Endodermal cell (in vitro differentiated cells): ENCODE data around the gene HEATR3. TPM values are rescaled to one million over a fixed set of nuclear protein-coding genes. Genes with fewer than 3 reads are reported as not detected.
A peak's percentile ranks its signal among the peaks of the same experiment; 100 is the strongest.

Experiments
- DNase-seq: peaks from one replicate; pipeline ENCODE4 v3.0.0-alpha.2; 2017
- H3K27ac ChIP-seq: 2 replicates; pipeline ENCODE4 v1.5.1; 2013; ENCODE audit warnings: mild to moderate bottlenecking, low read depth, low read length, moderate library complexity
- H3K27me3 ChIP-seq: 2 replicates; pipeline ENCODE4 v1.6.1; 2013; ENCODE audit warnings: mild to moderate bottlenecking, low read length, moderate library complexity; ENCODE audit not compliant: insufficient read depth, control insufficient read depth, poor library complexity, severe bottlenecking
- H3K36me3 ChIP-seq: 2 replicates; pipeline ENCODE4 v1.7.0; 2013; ENCODE audit warnings: mild to moderate bottlenecking, low read length, moderate library complexity; ENCODE audit not compliant: control insufficient read depth, insufficient read depth
- H3K4me1 ChIP-seq: one replicate; pipeline ENCODE4 v1.7.0; 2013; ENCODE audit warnings: low read length; ENCODE audit not compliant: control insufficient read depth, insufficient read depth
- H3K4me3 ChIP-seq: 2 replicates; pipeline ENCODE4 v1.5.1; 2013; ENCODE audit warnings: mild to moderate bottlenecking, low read length, moderate library complexity
- H3K9ac ChIP-seq: 2 replicates; pipeline ENCODE4 v1.6.1; 2013; ENCODE audit warnings: mild to moderate bottlenecking, low read length, moderate library complexity; ENCODE audit not compliant: poor library complexity, severe bottlenecking; ENCODE audit errors: extremely low read depth
- H3K9me3 ChIP-seq: 2 replicates; pipeline ENCODE4 v1.6.1; 2013; ENCODE audit warnings: mild to moderate bottlenecking, low read length, moderate library complexity; ENCODE audit not compliant: control insufficient read depth
- H3K27ac Mint-ChIP-seq: 2 replicates; pipeline ENCODE4 v1.8.0; 2020; ENCODE audit warnings: mixed read lengths
- H3K27me3 Mint-ChIP-seq: 2 replicates; pipeline ENCODE4 v1.8.0; 2021; ENCODE audit warnings: mild to moderate bottlenecking, mixed read lengths; ENCODE audit not compliant: insufficient read depth
- H3K36me3 Mint-ChIP-seq: 2 replicates; pipeline ENCODE4 v1.8.0; 2020; ENCODE audit warnings: low read depth, mixed read lengths
- H3K4me1 Mint-ChIP-seq: 2 replicates; pipeline ENCODE4 v1.8.0; 2020; ENCODE audit warnings: mixed read lengths
- H3K4me3 Mint-ChIP-seq: 2 replicates; pipeline ENCODE4 v1.8.0; 2020; ENCODE audit warnings: mild to moderate bottlenecking, moderate library complexity, mixed read lengths
- H3K9me3 Mint-ChIP-seq: 2 replicates; pipeline ENCODE4 v1.8.0; 2020; ENCODE audit warnings: mild to moderate bottlenecking, mixed read lengths
- WGBS, 2 experiments: methylation state at CpG; one replicate each; pipeline versions ENCODE4 v1.1.5 to v1.1.7; 2013; ENCODE audit warnings: missing lambda C conversion rate in 2 of 2, mixed read lengths in 1 of 2; ENCODE audit not compliant: insufficient coverage in 1 of 2, insufficient read length in 1 of 2; 5-methylcytosine and 5-hydroxymethylcytosine counted together
- total RNA-seq, 2 donors: library from RNA; stranded (reverse); fragmentation: NEBNext Ultra II Directional in 1 of 2; extraction: Animal tissue kit (Norgen Biotek cat#: 25700) in 1 of 2; gene quantifications; 2 replicates in 1 of 2; 3 replicates in 1 of 2; pipeline ENCODE4 v1.2.1, GENCODE V29; 2021
- TF ChIP-seq, protein P1 (sequence below): fragments of 200-600 bp; sonication (generic); conservative IDR thresholded peaks from 2 replicates; pipeline ENCODE4 v1.5.0; 2021; ENCODE audit warnings: antibody characterized with exemption, mild to moderate bottlenecking

The HEATR3 gene
- total RNA-seq, 2 donors from 2014 or later, result 13.0 to 14.9 TPM

DNA sequence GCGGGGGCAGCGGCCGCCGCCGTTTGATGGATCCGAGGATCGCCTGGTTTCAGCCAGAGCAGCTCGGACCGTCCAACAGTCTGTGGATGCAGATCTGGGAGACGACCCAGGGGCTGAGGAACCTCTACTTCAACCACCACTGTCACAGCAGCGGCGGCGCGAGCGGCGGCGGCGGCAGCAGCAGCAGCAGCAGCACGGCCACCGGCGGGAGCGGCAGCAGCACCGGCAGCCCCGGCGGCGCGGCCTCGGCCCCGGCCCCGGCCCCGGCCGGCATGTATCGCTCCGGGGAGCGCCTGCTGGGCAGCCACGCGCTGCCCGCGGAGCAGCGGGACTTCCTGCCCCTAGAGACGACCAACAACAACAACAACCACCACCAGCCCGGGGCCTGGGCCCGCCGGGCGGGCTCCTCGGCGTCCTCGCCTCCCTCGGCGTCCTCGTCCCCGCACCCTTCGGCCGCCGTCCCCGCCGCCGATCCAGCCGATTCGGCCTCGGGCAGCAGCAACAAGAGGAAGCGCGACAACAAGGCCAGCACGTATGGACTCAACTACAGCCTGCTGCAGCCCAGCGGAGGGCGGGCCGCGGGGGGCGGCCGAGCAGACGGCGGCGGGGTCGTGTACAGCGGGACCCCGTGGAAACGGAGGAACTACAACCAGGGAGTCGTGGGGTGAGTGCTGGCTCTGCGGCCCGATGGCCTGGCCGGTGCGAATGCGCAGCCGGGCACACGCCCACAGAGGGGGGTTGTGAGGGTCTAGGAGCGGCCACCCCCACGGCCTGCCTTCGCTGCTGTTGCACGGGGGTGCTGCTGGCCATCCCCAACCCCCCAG lies 88.0 kb downstream of the HEATR3 start:
- DNase-seq, result peak; percentile 69
- 1% methylated on average over 17 to 88 of the region's 89 CpGs for WGBS, 2 experiments
- Histone ChIP-seq H3K4me1 (no peaks in the 10 kb centered on the region), H3K27ac (peak overlapping the region; percentile 32), H3K9me3 (no peaks in the 10 kb centered on the region), H3K4me3 (peak overlapping the region; percentile 88), H3K9ac (peak overlapping the region; percentile 80), H3K36me3 (no peaks in the 10 kb centered on the region), H3K27me3 (no peaks in the 10 kb centered on the region)
- H3K4me1 Mint-ChIP-seq, result peaks cover 17% of the 10 kb centered on the region
- peaks cover 3% of the 10 kb centered on the region for H3K36me3 Mint-ChIP-seq
- TF ChIP-seq, protein P1, sequence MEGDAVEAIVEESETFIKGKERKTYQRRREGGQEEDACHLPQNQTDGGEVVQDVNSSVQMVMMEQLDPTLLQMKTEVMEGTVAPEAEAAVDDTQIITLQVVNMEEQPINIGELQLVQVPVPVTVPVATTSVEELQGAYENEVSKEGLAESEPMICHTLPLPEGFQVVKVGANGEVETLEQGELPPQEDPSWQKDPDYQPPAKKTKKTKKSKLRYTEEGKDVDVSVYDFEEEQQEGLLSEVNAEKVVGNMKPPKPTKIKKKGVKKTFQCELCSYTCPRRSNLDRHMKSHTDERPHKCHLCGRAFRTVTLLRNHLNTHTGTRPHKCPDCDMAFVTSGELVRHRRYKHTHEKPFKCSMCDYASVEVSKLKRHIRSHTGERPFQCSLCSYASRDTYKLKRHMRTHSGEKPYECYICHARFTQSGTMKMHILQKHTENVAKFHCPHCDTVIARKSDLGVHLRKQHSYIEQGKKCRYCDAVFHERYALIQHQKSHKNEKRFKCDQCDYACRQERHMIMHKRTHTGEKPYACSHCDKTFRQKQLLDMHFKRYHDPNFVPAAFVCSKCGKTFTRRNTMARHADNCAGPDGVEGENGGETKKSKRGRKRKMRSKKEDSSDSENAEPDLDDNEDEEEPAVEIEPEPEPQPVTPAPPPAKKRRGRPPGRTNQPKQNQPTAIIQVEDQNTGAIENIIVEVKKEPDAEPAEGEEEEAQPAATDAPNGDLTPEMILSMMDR, result no peak
- no peaks in the 10 kb centered on the region for H3K27me3 Mint-ChIP-seq
- no peaks in the 10 kb centered on the region for H3K9me3 Mint-ChIP-seq
- no peak overlapping the region for H3K27ac Mint-ChIP-seq
- peak overlapping the region; percentile 72 for H3K4me3 Mint-ChIP-seq

- H3K4me1 ChIP-seq, result no peaks in the 10 kb centered on the region
- no peak overlapping the region for H3K27ac Mint-ChIP-seq
- peak overlapping the region; percentile 72 for H3K4me3 Mint-ChIP-seq
- H3K36me3 ChIP-seq, result no peaks in the 10 kb centered on the region
- H3K27me3 ChIP-seq, result no peaks in the 10 kb centered on the region
- peak overlapping the region; percentile 88 for H3K4me3 ChIP-seq
- peak overlapping the region; percentile 80 for H3K9ac ChIP-seq
- no peaks in the 10 kb centered on the region for H3K27me3 Mint-ChIP-seq
- H3K36me3 Mint-ChIP-seq, result peaks cover 3% of the 10 kb centered on the region
- no peaks in the 10 kb centered on the region for H3K9me3 Mint-ChIP-seq
- H3K27ac ChIP-seq, result no peak overlapping the region
- peak; percentile 51 for DNase-seq
- peaks cover 17% of the 10 kb centered on the region for H3K4me1 Mint-ChIP-seq
- TF ChIP-seq, protein P1, result no peak
- no peaks in the 10 kb centered on the region for H3K9me3 ChIP-seq
- WGBS, 2 experiments, result 3 to 22% methylated on average over 5 to 9 of the region's 10 CpGs
These were observed 88.7 kb downstream of the HEATR3 start for GRCh38 chr16:50154420-50154950.

DNA sequence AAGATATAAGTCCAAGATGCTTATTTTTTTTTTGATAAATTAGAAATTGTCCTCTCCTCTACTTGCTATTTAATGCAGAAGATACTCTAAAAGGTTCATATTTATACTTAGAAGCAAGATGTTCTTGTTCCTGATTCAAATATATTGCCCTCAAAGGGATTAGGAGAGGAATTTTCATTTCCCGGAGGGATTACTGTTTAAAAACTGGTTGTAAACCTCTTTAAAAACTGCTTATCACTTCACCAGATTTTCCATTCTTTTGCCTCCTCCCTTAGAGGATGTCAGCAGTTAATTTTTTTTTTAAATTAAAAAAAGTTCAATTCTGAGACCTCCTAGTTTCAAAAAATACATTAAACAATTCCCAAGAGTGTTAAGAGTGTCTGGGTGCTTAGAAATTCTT lies 90.2 kb downstream of the HEATR3 start:
- H3K4me1 Mint-ChIP-seq, result peaks cover 26% of the 10 kb centered on the region
- H3K27ac Mint-ChIP-seq, result no peak overlapping the region
- H3K9ac ChIP-seq, result no peak overlapping the region
- H3K9me3 Mint-ChIP-seq, result no peaks in the 10 kb centered on the region
- H3K27me3 ChIP-seq, result no peaks in the 10 kb centered on the region
- WGBS, 2 experiments, result 100% methylated on average over 1 of the region's 1 CpG; no CpG with 5 or more reads in 1 of the 2 experiments
- peak overlapping the region; percentile 88 for H3K4me3 ChIP-seq
- H3K4me1 ChIP-seq, result no peaks in the 10 kb centered on the region
- H3K27me3 Mint-ChIP-seq, result no peaks in the 10 kb centered on the region
- peaks cover 6% of the 10 kb centered on the region for H3K36me3 Mint-ChIP-seq
- no peak for DNase-seq
- no peaks in the 10 kb centered on the region for H3K9me3 ChIP-seq
- TF ChIP-seq, protein P1, result no peak
- peak overlapping the region; percentile 72 for H3K4me3 Mint-ChIP-seq
- no peak overlapping the region for H3K27ac ChIP-seq
- H3K36me3 ChIP-seq, result no peaks in the 10 kb centered on the region

Other genes starting within 250 kb of the HEATR3 start
- gene ZNF423, start 209.9 kb upstream of the HEATR3 start, total RNA-seq, result 10 to 100 TPM; 30.3 to 41.9 TPM
- gene CNEP1R1, start 40.7 kb upstream of the HEATR3 start, total RNA-seq, result 10 to 100 TPM; 20.2 to 24.9 TPM
- 10 to 100 TPM; 12.8 to 14.1 TPM for gene TENT4B, start 87.3 kb downstream of the HEATR3 start, total RNA-seq
- 10 to 100 TPM; 30.1 to 37.2 TPM for gene ADCY7, start 200.6 kb downstream of the HEATR3 start, total RNA-seq